GM12872 (cell line): ENCODE results near the gene CTNNB1.

Experiments
- TF ChIP-seq, protein P1 (sequence below): IDR thresholded peaks from 3 replicates; pipeline ENCODE4 v1.5.1; 2011; ENCODE audit warnings: low read depth, mild to moderate bottlenecking, low read length, moderate library complexity; ENCODE audit not compliant: insufficient read depth

The CTNNB1 gene

DNA sequence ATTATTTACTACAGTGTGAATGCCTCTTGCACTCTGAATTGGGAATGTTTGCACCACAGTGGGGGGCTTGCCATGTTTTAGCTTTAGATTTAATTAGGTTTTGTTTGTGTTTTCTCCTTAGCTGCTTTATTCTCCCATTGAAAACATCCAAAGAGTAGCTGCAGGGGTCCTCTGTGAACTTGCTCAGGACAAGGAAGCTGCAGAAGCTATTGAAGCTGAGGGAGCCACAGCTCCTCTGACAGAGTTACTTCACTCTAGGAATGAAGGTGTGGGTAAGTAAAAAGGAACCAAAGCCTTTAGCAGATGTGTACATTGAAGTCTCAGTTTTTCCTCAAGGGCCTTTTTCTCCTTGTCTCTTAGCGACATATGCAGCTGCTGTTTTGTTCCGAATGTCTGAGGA lies 36.9 kb downstream of the CTNNB1 start:
- TF ChIP-seq, protein P1, sequence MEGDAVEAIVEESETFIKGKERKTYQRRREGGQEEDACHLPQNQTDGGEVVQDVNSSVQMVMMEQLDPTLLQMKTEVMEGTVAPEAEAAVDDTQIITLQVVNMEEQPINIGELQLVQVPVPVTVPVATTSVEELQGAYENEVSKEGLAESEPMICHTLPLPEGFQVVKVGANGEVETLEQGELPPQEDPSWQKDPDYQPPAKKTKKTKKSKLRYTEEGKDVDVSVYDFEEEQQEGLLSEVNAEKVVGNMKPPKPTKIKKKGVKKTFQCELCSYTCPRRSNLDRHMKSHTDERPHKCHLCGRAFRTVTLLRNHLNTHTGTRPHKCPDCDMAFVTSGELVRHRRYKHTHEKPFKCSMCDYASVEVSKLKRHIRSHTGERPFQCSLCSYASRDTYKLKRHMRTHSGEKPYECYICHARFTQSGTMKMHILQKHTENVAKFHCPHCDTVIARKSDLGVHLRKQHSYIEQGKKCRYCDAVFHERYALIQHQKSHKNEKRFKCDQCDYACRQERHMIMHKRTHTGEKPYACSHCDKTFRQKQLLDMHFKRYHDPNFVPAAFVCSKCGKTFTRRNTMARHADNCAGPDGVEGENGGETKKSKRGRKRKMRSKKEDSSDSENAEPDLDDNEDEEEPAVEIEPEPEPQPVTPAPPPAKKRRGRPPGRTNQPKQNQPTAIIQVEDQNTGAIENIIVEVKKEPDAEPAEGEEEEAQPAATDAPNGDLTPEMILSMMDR, result no peak

GRCh38 chr3:41237907-41238306 lies 38.6 kb downstream of the CTNNB1 start:
- TF ChIP-seq, protein P1, result no peak

GRCh38 chr3:41239587-41239986 lies 40.3 kb downstream of the CTNNB1 start:
- TF ChIP-seq, protein P1, result no peak

DNA sequence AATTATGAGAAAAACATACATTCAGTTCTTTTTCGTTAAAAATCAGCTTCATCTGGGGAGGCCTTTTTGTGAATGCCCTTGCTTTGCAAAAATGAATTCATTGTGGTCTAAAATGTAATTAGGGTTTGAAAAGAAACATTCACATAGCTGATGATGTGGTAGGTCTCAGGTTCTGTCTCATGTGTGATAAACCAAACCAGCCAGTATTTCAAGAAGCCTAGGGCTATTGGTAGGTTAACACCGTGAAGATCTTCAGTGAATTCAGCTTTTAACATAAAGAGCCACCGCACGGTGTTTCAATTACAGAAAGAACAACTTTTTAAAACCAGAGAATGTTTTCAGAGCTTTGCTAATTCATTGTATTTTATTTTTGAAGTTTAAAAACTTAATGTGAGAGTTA lies 41.9 kb downstream of the CTNNB1 start:
- TF ChIP-seq, protein P1, result no peak

- TF ChIP-seq, protein P1, result no peak
Measured at GRCh38 chr3:41241800-41242571, 42.7 kb downstream of the CTNNB1 start.

GRCh38 chr3:41243183-41243582 lies 43.9 kb downstream of the CTNNB1 start:
- TF ChIP-seq, protein P1, result no peak

DNA sequence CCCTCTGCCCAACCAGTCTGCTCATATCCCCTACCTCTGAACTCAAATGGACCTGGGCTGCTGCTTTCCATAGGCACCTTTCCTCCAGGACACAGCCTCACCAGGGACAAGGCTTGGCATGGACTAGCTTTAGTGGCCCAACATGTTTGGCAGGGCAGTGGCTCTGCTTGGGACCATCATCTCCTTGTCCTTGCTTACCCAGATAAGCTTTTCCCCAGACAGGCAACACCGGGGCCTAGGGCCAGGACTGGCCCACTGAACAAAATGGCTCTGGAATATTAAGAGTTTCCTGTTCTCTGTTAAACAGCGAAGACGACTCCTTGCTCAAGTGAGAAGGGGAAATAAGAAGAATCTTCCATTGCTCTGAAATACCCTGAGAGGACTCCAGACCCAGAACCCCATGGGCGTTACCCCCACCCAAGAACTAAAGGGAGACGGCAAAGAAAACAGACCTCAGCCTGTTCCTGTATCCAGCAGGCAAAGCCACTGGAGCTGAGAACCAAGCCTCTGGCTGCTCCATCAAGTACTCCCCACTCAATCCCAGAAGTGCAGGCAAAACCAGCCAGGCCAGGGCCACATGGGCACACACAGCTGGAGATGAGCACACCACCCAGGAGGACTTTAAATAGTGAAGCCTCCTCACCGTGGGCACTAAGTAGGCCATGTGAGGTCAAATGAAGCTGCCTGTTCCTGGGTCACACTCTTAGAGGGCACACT lies 45.5 kb downstream of the CTNNB1 start:
- TF ChIP-seq, protein P1, result no peak
